HG03139 (cell line): Measurements from ENCODE around the gene UCP1.
"Not testable (repeated sequence)": the region's sequence is repeated elsewhere in the genome, so short reads cannot be mapped to it uniquely, and the experiment has no call there.

Source experiments
- ATAC-seq: cut with Tn5 transposase; IDR thresholded peaks from one replicate; pipeline ENCODE4 v1.9.1; 2021; ENCODE audit not compliant: unreplicated experiment

Gene UCP1

DNA sequence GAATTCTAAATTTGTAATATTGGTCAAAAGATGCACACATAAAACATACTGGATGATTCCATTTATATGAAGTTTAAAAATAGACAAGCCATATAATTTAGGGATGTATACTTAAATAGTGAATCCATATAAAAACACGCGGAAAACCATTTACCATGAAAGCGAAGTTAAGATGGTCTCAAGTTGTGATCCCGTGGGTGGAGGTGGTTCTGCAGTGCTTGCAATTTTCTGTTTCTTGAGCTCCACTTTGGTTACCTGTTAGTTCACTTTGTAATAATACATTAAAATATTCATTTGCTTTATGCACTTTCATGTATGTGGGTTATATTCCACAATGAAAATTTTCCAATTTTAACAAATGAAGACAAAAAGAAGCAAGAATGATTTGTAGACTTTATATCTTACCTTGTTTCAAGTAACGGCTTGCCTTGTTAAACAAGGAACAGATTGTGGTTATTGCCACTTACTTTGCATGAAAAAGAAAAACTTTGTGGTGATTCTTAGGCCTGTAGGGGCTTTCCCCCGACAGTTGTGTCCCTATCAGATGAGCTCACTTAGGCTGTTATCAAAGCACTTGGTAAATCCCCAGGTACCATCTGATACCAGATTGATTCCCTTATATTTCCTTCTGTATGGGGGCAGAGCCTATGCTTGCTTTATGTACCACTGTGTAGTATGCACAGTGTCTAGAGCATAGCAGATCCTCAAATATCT is 12.2 kb downstream of the UCP1 start:
- peak; percentile 99 for ATAC-seq

DNA sequence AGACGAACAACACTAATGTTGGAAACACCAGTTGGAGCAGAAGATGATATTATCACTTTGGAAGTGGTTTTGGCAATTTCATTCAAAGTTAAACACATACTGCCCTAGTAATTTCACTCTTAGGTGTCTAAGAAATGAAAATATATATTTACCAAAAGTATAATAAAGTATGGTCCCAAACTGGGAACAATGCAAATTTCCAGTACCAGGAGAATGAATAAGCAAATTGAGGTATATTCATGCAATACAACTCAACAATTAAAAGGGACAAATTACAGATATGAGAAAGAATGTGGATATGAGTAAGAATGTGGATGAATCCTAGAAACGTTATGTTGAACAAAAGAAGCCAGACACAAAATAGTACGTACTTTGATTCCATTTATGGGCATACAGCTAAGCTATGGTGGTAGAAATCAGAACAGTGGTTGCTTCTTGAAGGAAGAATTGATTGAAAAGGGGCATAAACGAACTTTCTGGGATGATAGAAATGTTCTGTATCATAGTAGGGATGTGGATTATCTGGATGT is 34.7 kb downstream of the UCP1 start:
- no peak for ATAC-seq

DNA sequence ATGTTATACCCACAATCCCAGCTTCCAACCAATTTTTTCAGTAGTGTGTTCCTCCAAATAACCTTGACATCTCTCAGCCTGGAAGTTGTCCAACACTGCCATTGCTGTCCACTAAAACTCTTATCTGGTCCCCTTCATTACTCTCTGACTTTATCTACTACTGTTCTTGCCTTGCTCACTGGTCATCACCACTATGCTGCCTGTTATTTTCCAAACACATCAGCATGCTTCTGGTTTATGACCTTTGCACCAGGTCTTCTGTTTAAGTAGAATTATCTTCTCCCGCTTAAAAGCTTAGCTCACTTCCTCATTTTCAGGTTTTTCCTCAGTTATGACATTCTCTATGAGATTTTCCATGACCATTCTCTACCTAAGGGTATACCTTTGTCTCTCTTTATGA is 39.3 kb downstream of the UCP1 start:
- no peak for ATAC-seq

DNA sequence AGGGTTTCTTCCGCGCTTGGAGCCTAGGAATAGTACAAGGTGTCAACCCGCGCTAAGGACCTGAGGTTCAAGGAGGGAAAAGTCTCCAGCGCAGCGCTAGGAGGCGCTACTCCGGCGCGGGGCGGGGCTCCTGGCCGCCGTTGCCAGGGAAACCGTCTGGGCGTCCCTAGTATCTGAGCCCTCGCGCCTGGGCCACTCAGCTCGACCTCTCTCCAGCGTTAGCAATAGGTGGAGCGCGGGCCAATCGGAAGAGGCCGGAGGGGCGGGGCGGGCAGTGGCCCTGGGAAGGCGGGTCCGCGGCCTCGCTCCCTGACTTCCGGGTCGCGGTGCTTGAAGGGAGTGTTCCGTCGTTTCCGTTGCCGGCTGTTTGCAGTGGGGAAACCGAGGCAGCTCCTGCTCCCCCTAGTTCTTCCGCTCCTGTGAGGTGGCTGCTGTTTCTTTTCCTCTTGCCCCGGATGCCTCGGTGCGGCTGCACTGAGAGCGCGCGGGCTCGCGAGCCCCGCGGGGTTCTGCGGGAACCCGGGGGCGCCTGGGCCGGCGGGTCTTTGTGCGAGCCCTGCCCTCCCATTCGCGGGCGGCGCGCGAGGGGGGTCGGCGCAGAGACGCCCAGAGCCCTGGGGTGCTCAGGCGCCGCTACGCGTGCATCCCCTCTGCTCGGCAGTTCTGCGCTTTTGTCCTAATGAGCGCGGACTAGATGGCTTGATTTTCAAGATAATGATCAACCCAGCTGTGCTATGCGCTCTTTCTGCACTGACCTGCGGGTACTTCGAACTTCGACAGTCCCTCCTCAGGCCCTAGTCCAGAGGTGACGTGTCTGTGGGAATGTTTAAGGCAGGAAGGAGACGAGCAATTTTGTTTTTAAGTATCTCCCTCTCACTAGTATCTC is 44.7 kb downstream of the UCP1 start, which contains the start of gene ELMOD2:
Gene ELMOD2, plus strand, starts transcription at position 312 of the 886 bp plus-strand sequence. CDS start 1,261 bp downstream, outside the sequence.
- ATAC-seq = peak; percentile 100

DNA sequence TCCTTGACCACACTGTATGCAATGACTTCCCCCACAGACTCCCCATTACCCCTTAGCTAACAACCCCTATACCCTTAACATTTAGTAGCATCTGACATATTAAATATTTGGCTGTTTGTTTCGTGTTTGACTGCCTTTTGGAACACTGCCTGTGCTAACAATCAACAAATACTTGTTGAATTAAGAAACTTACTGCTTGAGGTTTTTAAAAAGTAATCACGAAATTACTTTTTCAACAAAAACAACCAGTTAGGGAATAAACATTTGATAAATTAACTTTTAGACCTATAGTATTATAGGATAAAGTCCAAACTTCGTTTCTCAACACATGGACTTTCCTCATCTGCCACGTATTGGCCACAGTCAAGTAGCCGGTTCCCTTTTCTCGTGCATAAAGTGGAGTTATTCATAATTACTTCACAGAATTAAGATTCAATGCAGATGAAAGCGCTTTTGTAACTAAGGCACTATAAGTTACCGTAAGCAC is 45.3 kb downstream of the UCP1 start:
- ATAC-seq = peak; percentile 2

DNA sequence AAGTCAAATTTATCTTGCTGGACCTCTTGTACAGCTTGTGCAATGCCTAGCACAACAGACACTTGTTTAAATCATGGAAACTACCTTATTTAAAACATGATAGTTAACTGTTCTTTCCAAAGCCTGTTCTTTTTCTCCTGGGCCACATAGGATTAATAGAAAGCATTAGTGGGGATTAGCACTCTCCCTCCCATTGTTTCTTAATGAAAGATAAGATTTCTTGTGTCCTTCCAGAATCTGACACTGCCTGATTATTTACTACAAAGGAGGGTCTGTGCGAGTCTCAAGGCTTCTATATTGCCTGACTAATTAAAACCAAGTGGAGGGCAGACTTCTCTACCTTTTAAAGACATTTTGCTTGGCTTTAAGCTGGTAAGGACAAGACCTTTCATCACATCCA is 53.3 kb downstream of the UCP1 start:
- no peak for ATAC-seq

DNA sequence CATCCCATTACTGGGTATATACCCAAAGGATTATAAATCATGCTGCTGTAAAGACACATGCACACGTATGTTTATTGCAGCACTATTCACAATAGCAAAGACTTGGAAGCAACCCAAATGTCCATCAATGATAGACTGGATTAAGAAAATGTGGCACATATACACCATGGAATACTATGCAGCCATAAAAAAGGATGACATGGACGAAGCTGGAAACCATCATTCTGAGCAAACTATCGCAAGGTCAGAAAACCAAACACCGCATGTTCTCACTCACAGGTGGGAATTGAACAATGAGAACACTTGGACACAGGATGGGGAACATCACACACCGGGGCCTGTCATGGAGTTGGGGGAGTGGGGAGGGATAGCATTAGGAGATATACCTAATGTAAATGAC is 55.0 kb downstream of the UCP1 start:
- not testable (repeated sequence) for ATAC-seq
